Upper lobe of left lung (tissue), 4 donors: ENCODE results near the gene CACNA1S.

Experiments used
- CTCF ChIP-seq, 6 experiments: fragments of 450-650 bp in 4 of 6; fragments of 200-600 bp in 2 of 6; sonication (generic) in 2 of 6; IDR thresholded peaks; one replicate each; pipeline ENCODE4 v1.5.1; 2016 to 2019; ENCODE audit warnings: antibody characterized with exemption in 6 of 6
- POLR2A ChIP-seq, 4 donors: fragments of 450-650 bp; IDR thresholded peaks; one replicate each; pipeline ENCODE4 v1.5.1; 2016 to 2017; ENCODE audit warnings: antibody characterized with exemption in 4 of 4, mild to moderate bottlenecking in 2 of 4

- TF ChIP-seq CTCF (IDR thresholded peaks at IDR 0.05) (no peak), POLR2A (IDR thresholded peaks at IDR 0.05) (no peak)
Measured at GRCh38 chr1:201084295-201084694, 27.9 kb downstream of the CACNA1S start.
